ENCODE measurements around the gene LHFPL2.

- TF ChIP-seq CTCF (IDR thresholded peaks at IDR 0.05) (no peak), POLR2A (IDR thresholded peaks at IDR 0.05) (no peak)
These were observed 100.6 kb downstream of the LHFPL2 start for GRCh38 chr5:78547731-78548615.

Measured in testis (tissue), 2 donors.